ENCODE measurements around the gene MACROD2.

The MACROD2 gene

GRCh38 chr20:14677455-14677854 lies 682.1 kb downstream of the MACROD2 start:
- ATAC-seq, result no peak

GRCh38 chr20:14685183-14685582 lies 689.9 kb downstream of the MACROD2 start:
- ATAC-seq, result no peak

GRCh38 chr20:14687313-14687712 lies 692.0 kb downstream of the MACROD2 start:
- ATAC-seq, result no peak

GRCh38 chr20:14688005-14688404 lies 692.7 kb downstream of the MACROD2 start:
- ATAC-seq, result no peak

- ATAC-seq, result no peak
Observed at GRCh38 chr20:14691994-14692393, 696.7 kb downstream of the MACROD2 start.

- ATAC-seq, result no peak
Observed at GRCh38 chr20:14696478-14696877, 701.2 kb downstream of the MACROD2 start.

- no peak for ATAC-seq
Observed at GRCh38 chr20:14696937-14697336, 701.6 kb downstream of the MACROD2 start.

GRCh38 chr20:14698125-14698524 lies 702.8 kb downstream of the MACROD2 start:
- no peak for ATAC-seq

- no peak for ATAC-seq
Observed at GRCh38 chr20:14698605-14699373, 703.5 kb downstream of the MACROD2 start.

GRCh38 chr20:14700639-14700960 lies 705.3 kb downstream of the MACROD2 start:
- no peak for ATAC-seq

GRCh38 chr20:14701326-14701725 lies 706.0 kb downstream of the MACROD2 start:
- no peak for ATAC-seq

- ATAC-seq, result no peak
Observed at GRCh38 chr20:14706555-14706954, 711.2 kb downstream of the MACROD2 start.

- no peak for ATAC-seq
Observed at GRCh38 chr20:14707026-14707680, 711.8 kb downstream of the MACROD2 start.

GRCh38 chr20:14707865-14708596 lies 712.7 kb downstream of the MACROD2 start:
- ATAC-seq, result no peak

- ATAC-seq, result no peak
Observed at GRCh38 chr20:14709439-14709838, 714.1 kb downstream of the MACROD2 start.

- no peak for ATAC-seq
Observed at GRCh38 chr20:14710951-14711350, 715.6 kb downstream of the MACROD2 start.

- no peak for ATAC-seq
Observed at GRCh38 chr20:14711652-14712051, 716.3 kb downstream of the MACROD2 start.

- no peak for ATAC-seq
Observed at GRCh38 chr20:14712302-14712739, 717.0 kb downstream of the MACROD2 start.

GRCh38 chr20:14715400-14715799 lies 720.1 kb downstream of the MACROD2 start:
- ATAC-seq, result no peak

- no peak for ATAC-seq
Observed at GRCh38 chr20:14716351-14716801, 721.1 kb downstream of the MACROD2 start.

- no peak for ATAC-seq
Observed at GRCh38 chr20:14717134-14717999, 722.1 kb downstream of the MACROD2 start.

- no peak for ATAC-seq
Observed at GRCh38 chr20:14720251-14720650, 724.9 kb downstream of the MACROD2 start.

Data from activated CD4-positive, CD25-positive, alpha-beta regulatory T cell treated with anti-CD3 and anti-CD28 coated beads, Interleukin-2, amount 50 U/mL, for 24 hours (primary cell).